Liver (tissue), 9 donors: Measurements from ENCODE around the gene GRIK1. TPM values are rescaled to one million over a fixed set of nuclear protein-coding genes. Genes with fewer than 3 reads are reported as not detected.

ENCODE experiments used
- DNase-seq: peaks from one replicate; pipeline ENCODE4 v3.0.0-alpha.2; 2017; ENCODE audit warnings: low spot score
- H3K27ac ChIP-seq, 2 donors: one replicate each; pipeline ENCODE4 v1.7.0; 2013; ENCODE audit warnings: inconsistent platforms in 2 of 2, low read length in 2 of 2, control low read depth in 1 of 2, low read depth in 1 of 2, mild to moderate bottlenecking in 1 of 2
- H3K27me3 ChIP-seq, 4 donors: one replicate each; pipeline versions ENCODE4 v1.6.1 to v1.7.0; 2013; ENCODE audit warnings: low read length in 3 of 4, inconsistent platforms in 1 of 4, mild to moderate bottlenecking in 1 of 4, moderate library complexity in 1 of 4; ENCODE audit not compliant: control insufficient read depth in 4 of 4, insufficient read depth in 4 of 4
- H3K36me3 ChIP-seq, 4 donors: one replicate each; pipeline versions ENCODE4 v1.6.1 to v1.7.0; 2013; ENCODE audit warnings: low read length in 3 of 4, mild to moderate bottlenecking in 3 of 4, low read depth in 1 of 4, moderate library complexity in 1 of 4; ENCODE audit not compliant: control insufficient read depth in 4 of 4, insufficient read depth in 3 of 4
- H3K4me1 ChIP-seq, 4 donors: one replicate each; pipeline versions ENCODE4 v1.6.1 to v1.7.0; 2013; ENCODE audit warnings: low read length in 3 of 4, mild to moderate bottlenecking in 3 of 4, moderate library complexity in 1 of 4; ENCODE audit not compliant: control insufficient read depth in 4 of 4, insufficient read depth in 4 of 4
- H3K4me3 ChIP-seq, 3 donors: one replicate each; pipeline versions ENCODE4 v1.6.1 to v1.7.0; 2013; ENCODE audit warnings: low read length in 3 of 3, control low read depth in 1 of 3, low read depth in 1 of 3, mild to moderate bottlenecking in 1 of 3
- H3K9ac ChIP-seq, 2 donors: one replicate each; pipeline ENCODE4 v1.7.0; 2013; ENCODE audit warnings: low read length in 2 of 2, mild to moderate bottlenecking in 2 of 2, moderate library complexity in 2 of 2, control low read depth in 1 of 2, low read depth in 1 of 2
- H3K9me3 ChIP-seq, 4 donors: one replicate each; pipeline versions ENCODE4 v1.6.1 to v1.7.0; 2013; ENCODE audit warnings: low read length in 3 of 4; ENCODE audit not compliant: control insufficient read depth in 4 of 4
- ATF3 ChIP-seq: IDR thresholded peaks from 2 replicates; pipeline ENCODE4 v1.6.1; 2016; ENCODE audit warnings: antibody characterized with exemption
- CTCF ChIP-seq: fragments of 150-350 bp; IDR thresholded peaks from 2 replicates; pipeline ENCODE4 v1.5.1; 2017; ENCODE audit warnings: improper control_type of control experiment, low read depth, low read length; ENCODE audit not compliant: missing input control
- FOXA1 ChIP-seq: IDR thresholded peaks from 2 replicates; pipeline ENCODE4 v1.6.1; 2016; ENCODE audit warnings: antibody characterized with exemption
- FOXA2 ChIP-seq: IDR thresholded peaks from 2 replicates; pipeline ENCODE4 v1.6.1; 2016; ENCODE audit warnings: antibody characterized with exemption
- HNF4G ChIP-seq: IDR thresholded peaks from 2 replicates; pipeline ENCODE4 v1.6.1; 2016; ENCODE audit warnings: antibody characterized with exemption
- MAX ChIP-seq: IDR thresholded peaks from 2 replicates; pipeline ENCODE4 v1.6.1; 2016; ENCODE audit warnings: antibody characterized with exemption
- NR2F2 ChIP-seq: IDR thresholded peaks from 2 replicates; pipeline ENCODE4 v1.6.1; 2016; ENCODE audit warnings: antibody characterized with exemption
- RAD21 ChIP-seq, 2 donors: IDR thresholded peaks; 2 replicates each; pipeline ENCODE4 v1.6.1; 2016; ENCODE audit warnings: antibody characterized with exemption in 2 of 2, mild to moderate bottlenecking in 2 of 2
- REST ChIP-seq: IDR thresholded peaks from 2 replicates; pipeline ENCODE4 v1.6.1; 2016; ENCODE audit warnings: antibody characterized with exemption, mild to moderate bottlenecking
- SP1 ChIP-seq: IDR thresholded peaks from 2 replicates; pipeline ENCODE4 v1.6.1; 2018; ENCODE audit warnings: antibody characterized with exemption, mild to moderate bottlenecking
- TAF1 ChIP-seq: conservative IDR thresholded peaks from 2 replicates; pipeline ENCODE4 v1.6.1; 2016; ENCODE audit warnings: antibody characterized with exemption, mild to moderate bottlenecking
- YY1 ChIP-seq: IDR thresholded peaks from 2 replicates; pipeline ENCODE4 v1.6.1; 2016; ENCODE audit warnings: antibody characterized with exemption, mild to moderate bottlenecking
- ZBTB33 ChIP-seq: IDR thresholded peaks from 2 replicates; pipeline ENCODE4 v1.6.1; 2016; ENCODE audit warnings: antibody characterized with exemption
- WGBS: extraction: QIAGEN DNeasy Blood & Tissue Kit; methylation state at CpG from one replicate; pipeline ENCODE4 v1.1.7; 2013; 5-methylcytosine and 5-hydroxymethylcytosine counted together
- polyA plus RNA-seq, 2 donors: library from polyadenylated mRNA; stranded (reverse) in 1 of 2; unstranded in 1 of 2; fragments of 200-250 nt in 1 of 2; fragments of >200 nt in 1 of 2; fragmentation: Nextera tagmentation in 1 of 2; extraction: Ambion mirVana in 1 of 2; gene quantifications; one replicate each; pipeline versions ENCODE4 v1.2.1 to v1.2.3, GENCODE V29; 2013 to 2015
- total RNA-seq, 2 donors: library from RNA; depleted of rRNA; stranded (reverse); fragments of >200 nt; gene quantifications; one replicate each; pipeline ENCODE4 v1.2.3, GENCODE V29; 2014
- donor health status: healthy.
- donor health status: healthy.
- donor health status: healthy.
- donor health status: healthy.
- donor health status: healthy.

GRIK1 gene
- total and polyA plus RNA-seq, 4 donors = 0.02 to 0.14 (median 0.05) TPM; not detected in 1

- WGBS = 88% methylated on average over 2 of the region's 2 CpGs
- no peaks in the 10 kb centered on the region for H3K27me3 ChIP-seq
- H3K9ac ChIP-seq = no peak overlapping the region
- no peak overlapping the region for H3K27ac ChIP-seq
- H3K4me1 ChIP-seq = no peaks in the 10 kb centered on the region
- no peak overlapping the region for H3K4me3 ChIP-seq
- H3K9me3 ChIP-seq = peaks cover 0 to 3% (median 0%) of the 10 kb centered on the region in 4 donors
- TF ChIP-seq CTCF (no peak), FOXA2 (no peak), NR2F2 (no peak), HNF4G (no peak), YY1 (no peak), ZBTB33 (no peak), FOXA1 (no peak)
- H3K36me3 ChIP-seq = no peaks in the 10 kb centered on the region
- DNase-seq = no peak
Observed at GRCh38 chr21:29829564-29830275, 110.1 kb downstream of the GRIK1 start.

GRCh38 chr21:29827647-29828046 lies 112.1 kb downstream of the GRIK1 start:
- H3K27ac ChIP-seq = no peak overlapping the region
- WGBS = 86% methylated on average over 2 of the region's 2 CpGs
- H3K9ac ChIP-seq = no peak overlapping the region

More at GRCh38 chr21:29827647-29828046, 112.1 kb downstream of the GRIK1 start:
- H3K36me3 ChIP-seq = no peaks in the 10 kb centered on the region
- no peak for TF ChIP-seq REST
- TF ChIP-seq ZBTB33 = no peak
- TF ChIP-seq CTCF = no peak
- TF ChIP-seq ATF3 = no peak
- TF ChIP-seq SP1 = no peak
- TF ChIP-seq YY1 = no peak
- TF ChIP-seq MAX = no peak
- TF ChIP-seq HNF4G = no peak
- TF ChIP-seq RAD21 (IDR thresholded peaks at IDR 0.05) = no peak
- no peak for TF ChIP-seq FOXA1
- no peak for TF ChIP-seq NR2F2
- TF ChIP-seq TAF1 = no peak
- no peaks in the 10 kb centered on the region for H3K4me1 ChIP-seq
- no peaks in the 10 kb centered on the region for H3K27me3 ChIP-seq
- H3K9me3 ChIP-seq = peaks cover 0 to 3% (median 0%) of the 10 kb centered on the region in 4 donors
- H3K4me3 ChIP-seq = no peak overlapping the region
- no peak for DNase-seq
